Adrenal gland (tissue), 5 donors: ENCODE measurements around the gene SLC22A14.

Source experiments
- CTCF ChIP-seq, 6 experiments: fragments of 450-650 bp in 4 of 6; fragments of 200-600 bp in 2 of 6; sonication (generic) in 1 of 6; IDR thresholded peaks; 1 replicate in 5 of 6; 2 replicates in 1 of 6; pipeline versions ENCODE4 v1.5.1 to v1.8.0; 2016 to 2021; ENCODE audit warnings: antibody characterized with exemption in 6 of 6, mild to moderate bottlenecking in 2 of 6, moderate library complexity in 1 of 6
- POLR2A ChIP-seq, 2 donors: fragments of 450-650 bp; IDR thresholded peaks; one replicate each; pipeline ENCODE4 v1.6.1; 2017; ENCODE audit warnings: antibody characterized with exemption in 2 of 2, mild to moderate bottlenecking in 2 of 2, moderate library complexity in 1 of 2
- donor health status: DM: no; HTN: no; CAD: no.

GRCh38 chr3:38268087-38268486 is 14.0 kb upstream of the SLC22A14 start:
- TF ChIP-seq CTCF (IDR thresholded peaks at IDR 0.05), result no peak
- no peak for TF ChIP-seq POLR2A (IDR thresholded peaks at IDR 0.05)
